Prostate gland (tissue), 2 donors: ENCODE results near the gene LDB2. TPM values are rescaled to one million over a fixed set of nuclear protein-coding genes. Genes with fewer than 3 reads are reported as not detected.

Experiments
- DNase-seq: peaks from one replicate; pipeline ENCODE4 v3.0.0-alpha.2; 2019; ENCODE audit warnings: low spot score
- H3K27ac ChIP-seq, 2 donors: fragments of 200-600 bp; sonication (generic); 2 replicates each; pipeline ENCODE4 v1.5.1; 2017 to 2019
- H3K27me3 ChIP-seq: fragments of 200-600 bp; sonication (generic); replicated peaks from 2 replicates; pipeline ENCODE4 v1.5.1; 2019; ENCODE audit not compliant: insufficient read depth
- H3K36me3 ChIP-seq, 2 donors: fragments of 200-600 bp; sonication (generic); 1 replicate in 1 of 2; 2 replicates in 1 of 2; pipeline versions ENCODE4 v1.5.1 to v1.8.1; 2017 to 2019
- H3K4me1 ChIP-seq: fragments of 200-600 bp; sonication (generic); replicated peaks from 2 replicates; pipeline ENCODE4 v1.5.1; 2019
- H3K4me3 ChIP-seq, 2 donors: fragments of 200-600 bp; sonication (generic); 2 replicates each; pipeline ENCODE4 v1.5.1; 2017 to 2019
- H3K9me3 ChIP-seq: fragments of 200-600 bp; sonication (generic); 2 replicates; pipeline ENCODE4 v1.5.1; 2017
- POLR2A ChIP-seq: fragments of 450-650 bp; IDR thresholded peaks from one replicate; pipeline ENCODE4 v1.6.1; 2016; ENCODE audit warnings: antibody characterized with exemption, mild to moderate bottlenecking
- POLR2AphosphoS5 ChIP-seq: sonication (generic); formaldehyde crosslinking; IDR thresholded peaks from one replicate; pipeline ENCODE4 v1.6.1; 2017; ENCODE audit warnings: antibody characterized with exemption
- WGBS: methylation state at CpG from one replicate; pipeline ENCODE4 v1.1.5; 2018; 5-methylcytosine and 5-hydroxymethylcytosine counted together
- intact Hi-C: fragments of 100-400 bp; cut with DNase I; formaldehyde crosslinking; loops from one replicate; pipeline ENCODE4 v1.14.2; 2022
- total RNA-seq, 2 donors: library from RNA; depleted of rRNA; stranded (reverse); fragments of >200 nt; gene quantifications; one replicate each; pipeline ENCODE4 v1.1.0, GENCODE V29; 2016
- TF ChIP-seq, protein P1 (sequence below), 4 experiments: fragments of 200-600 bp in 2 of 4; fragments of 450-650 bp in 2 of 4; sonication (generic) in 2 of 4; IDR thresholded peaks; 1 replicate in 3 of 4; 2 replicates in 1 of 4; pipeline ENCODE4 v1.5.1; 2016 to 2019; ENCODE audit warnings: antibody characterized with exemption in 4 of 4, mild to moderate bottlenecking in 2 of 4, moderate library complexity in 2 of 4

Gene LDB2
- total RNA-seq, 2 donors from 2014 or later: 6.0 to 37.7 TPM

DNA sequence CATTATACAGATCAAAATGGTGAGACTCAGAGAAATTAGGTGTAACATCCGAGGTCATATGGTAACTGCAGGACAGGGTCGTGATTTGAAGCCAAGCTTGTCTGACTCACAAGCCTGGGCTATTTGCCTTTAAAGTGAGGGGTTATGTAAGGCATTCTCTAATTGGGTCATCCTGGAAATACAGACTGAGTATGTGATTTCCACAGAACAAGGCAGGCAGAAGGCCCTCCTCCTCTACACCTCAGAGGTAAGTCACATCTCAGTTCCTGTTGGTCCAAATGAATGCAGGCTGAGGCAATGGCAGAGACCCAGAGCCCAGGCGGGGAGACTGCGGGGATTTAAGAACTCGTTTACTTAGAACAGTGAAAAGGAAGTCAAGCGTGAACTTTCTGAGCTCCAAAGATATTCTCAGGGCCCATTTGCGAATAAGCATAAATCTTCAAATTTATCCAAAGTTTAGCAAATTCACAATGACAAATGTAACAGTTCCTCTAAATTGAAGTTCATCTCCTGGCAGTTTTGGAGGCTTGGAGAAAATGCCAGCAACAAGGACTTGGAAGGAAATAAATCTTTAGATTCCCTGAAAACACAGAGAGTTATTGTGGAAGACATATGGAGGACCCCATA is 153.3 kb downstream of the LDB2 start:
- no peaks in the 10 kb centered on the region for H3K27me3 ChIP-seq
- DNase-seq: no peak
- intact Hi-C loops: no loop called here
- no peak overlapping the region for H3K4me3 ChIP-seq
- no peaks in the 10 kb centered on the region for H3K9me3 ChIP-seq
- no peak for TF ChIP-seq POLR2AphosphoS5
- TF ChIP-seq, protein P1, sequence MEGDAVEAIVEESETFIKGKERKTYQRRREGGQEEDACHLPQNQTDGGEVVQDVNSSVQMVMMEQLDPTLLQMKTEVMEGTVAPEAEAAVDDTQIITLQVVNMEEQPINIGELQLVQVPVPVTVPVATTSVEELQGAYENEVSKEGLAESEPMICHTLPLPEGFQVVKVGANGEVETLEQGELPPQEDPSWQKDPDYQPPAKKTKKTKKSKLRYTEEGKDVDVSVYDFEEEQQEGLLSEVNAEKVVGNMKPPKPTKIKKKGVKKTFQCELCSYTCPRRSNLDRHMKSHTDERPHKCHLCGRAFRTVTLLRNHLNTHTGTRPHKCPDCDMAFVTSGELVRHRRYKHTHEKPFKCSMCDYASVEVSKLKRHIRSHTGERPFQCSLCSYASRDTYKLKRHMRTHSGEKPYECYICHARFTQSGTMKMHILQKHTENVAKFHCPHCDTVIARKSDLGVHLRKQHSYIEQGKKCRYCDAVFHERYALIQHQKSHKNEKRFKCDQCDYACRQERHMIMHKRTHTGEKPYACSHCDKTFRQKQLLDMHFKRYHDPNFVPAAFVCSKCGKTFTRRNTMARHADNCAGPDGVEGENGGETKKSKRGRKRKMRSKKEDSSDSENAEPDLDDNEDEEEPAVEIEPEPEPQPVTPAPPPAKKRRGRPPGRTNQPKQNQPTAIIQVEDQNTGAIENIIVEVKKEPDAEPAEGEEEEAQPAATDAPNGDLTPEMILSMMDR (IDR thresholded peaks at IDR 0.05): no peak
- no peaks in the 10 kb centered on the region for H3K36me3 ChIP-seq
- H3K4me1 ChIP-seq: no peaks in the 10 kb centered on the region
- H3K27ac ChIP-seq: no peak overlapping the region
- WGBS: 66% methylated on average over 7 of the region's 7 CpGs

DNA sequence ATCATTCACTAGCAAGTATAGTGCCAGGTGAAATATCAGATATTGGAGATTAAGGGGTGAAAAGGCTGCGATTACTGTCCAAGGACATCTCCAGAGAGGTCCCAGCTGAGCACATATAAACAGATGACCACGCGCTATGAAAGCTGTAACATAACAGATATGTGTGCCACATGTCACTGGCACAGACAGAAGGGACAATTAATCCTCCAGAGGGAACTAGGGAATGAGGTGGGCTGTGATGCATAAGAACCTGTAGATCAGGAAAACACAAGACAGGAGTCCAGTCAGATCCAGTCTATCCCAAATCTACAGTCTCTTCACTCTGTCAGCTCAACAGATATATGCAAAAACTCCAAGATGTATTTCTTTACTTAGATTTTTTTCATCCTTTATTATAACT is 157.2 kb downstream of the LDB2 start:
- 85% methylated on average over 3 of the region's 3 CpGs for WGBS
- intact Hi-C loops: no loop called here
- Histone ChIP-seq H3K4me1 (no peaks in the 10 kb centered on the region), H3K36me3 (no peaks in the 10 kb centered on the region), H3K4me3 (no peak overlapping the region), H3K9me3 (no peaks in the 10 kb centered on the region), H3K27me3 (no peaks in the 10 kb centered on the region), H3K27ac (no peak overlapping the region)
- TF ChIP-seq, protein P1 (IDR thresholded peaks at IDR 0.05): no peak
- TF ChIP-seq POLR2AphosphoS5 (no peak), POLR2A (no peak)
- DNase-seq: no peak

DNA sequence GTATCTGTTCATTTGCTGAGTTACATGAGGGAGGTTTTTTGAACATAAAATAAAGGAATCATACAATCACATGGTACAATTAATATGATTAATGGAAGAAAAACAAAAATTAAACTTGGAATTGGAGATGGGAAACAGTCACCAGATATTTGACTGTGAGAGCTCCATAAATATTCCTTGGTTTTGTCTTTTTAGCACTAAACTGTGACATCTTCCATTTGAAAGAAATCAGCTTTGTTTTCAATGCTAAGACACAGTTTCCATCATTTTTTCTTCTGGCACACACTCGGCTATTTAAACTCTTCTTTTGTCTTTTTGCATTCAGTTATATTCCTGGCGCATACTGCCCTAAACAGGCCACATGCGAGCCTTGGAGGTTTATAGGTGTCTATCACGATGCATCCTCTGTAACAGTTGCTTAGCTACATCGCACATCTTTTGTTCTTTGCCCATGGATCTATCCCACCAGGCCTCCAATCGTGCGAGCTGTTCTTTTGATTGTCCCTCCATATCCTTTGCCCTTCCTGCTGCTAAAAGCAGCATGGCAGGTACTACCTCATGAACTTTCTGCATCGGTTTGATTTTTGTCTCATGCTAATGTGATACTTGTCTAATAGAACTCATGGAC is 158.3 kb downstream of the LDB2 start:
- no peaks in the 10 kb centered on the region for H3K36me3 ChIP-seq
- DNase-seq: no peak
- no peak overlapping the region for H3K4me3 ChIP-seq
- TF ChIP-seq, protein P1 (IDR thresholded peaks at IDR 0.05): no peak
- TF ChIP-seq POLR2A: no peak
- no peak for TF ChIP-seq POLR2AphosphoS5
- H3K9me3 ChIP-seq: no peaks in the 10 kb centered on the region
- no peaks in the 10 kb centered on the region for H3K27me3 ChIP-seq
- H3K27ac ChIP-seq: no peak overlapping the region
- intact Hi-C loops: no loop called here
- no peaks in the 10 kb centered on the region for H3K4me1 ChIP-seq
- 81% methylated on average over 8 of the region's 8 CpGs for WGBS

DNA sequence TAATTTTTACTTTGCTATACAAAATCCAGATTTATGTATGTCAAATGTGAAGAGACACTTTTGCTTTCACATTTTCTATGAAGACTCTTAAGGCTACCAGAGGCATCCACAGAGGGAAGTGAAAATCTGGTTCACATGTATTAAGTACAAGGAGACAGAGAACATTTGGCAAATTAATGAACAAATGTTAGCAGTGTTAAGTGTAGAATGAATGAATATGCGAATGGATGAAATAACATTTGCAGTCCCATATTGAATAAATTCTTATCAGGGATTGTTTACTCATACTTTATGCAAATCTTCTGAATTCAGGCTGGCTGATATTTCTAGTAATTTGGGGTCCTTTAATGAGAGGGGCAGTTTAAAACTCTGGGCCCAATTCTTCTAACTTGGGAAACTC is 159.9 kb downstream of the LDB2 start:
- H3K27me3 ChIP-seq: no peaks in the 10 kb centered on the region
- DNase-seq: no peak
- H3K4me1 ChIP-seq: no peaks in the 10 kb centered on the region
- H3K36me3 ChIP-seq: no peaks in the 10 kb centered on the region
- intact Hi-C loops: no loop called here
- TF ChIP-seq, protein P1 (IDR thresholded peaks at IDR 0.05): no peak
- no peak for TF ChIP-seq POLR2A
- TF ChIP-seq POLR2AphosphoS5: no peak
- H3K9me3 ChIP-seq: no peaks in the 10 kb centered on the region
- H3K27ac ChIP-seq: no peak overlapping the region
- no peak overlapping the region for H3K4me3 ChIP-seq
- 92% methylated on average over 1 of the region's 1 CpG for whole genome bisulfite sequencing

DNA sequence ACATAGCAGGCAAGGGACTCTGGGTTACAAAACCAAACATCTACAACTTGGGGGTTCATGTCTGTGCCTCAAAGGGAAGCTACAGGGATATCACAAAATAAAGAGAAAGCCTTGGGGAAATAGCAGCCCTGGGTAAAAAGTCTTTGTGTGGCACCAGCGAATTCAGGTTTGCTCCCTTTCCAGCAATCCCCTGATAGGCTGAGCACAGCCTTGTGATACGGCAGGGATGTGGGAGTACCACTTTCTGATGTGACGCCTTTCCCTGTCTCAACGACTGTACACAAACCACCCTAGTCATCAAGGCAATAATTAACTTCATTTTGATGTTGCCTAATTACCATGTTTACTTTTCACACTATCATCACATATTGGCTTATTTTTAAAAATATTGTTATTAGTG is 164.9 kb downstream of the LDB2 start:
- Histone ChIP-seq H3K27me3 (no peaks in the 10 kb centered on the region), H3K9me3 (no peaks in the 10 kb centered on the region), H3K4me1 (no peaks in the 10 kb centered on the region), H3K27ac (no peak overlapping the region), H3K36me3 (no peaks in the 10 kb centered on the region), H3K4me3 (no peak overlapping the region)
- TF ChIP-seq, protein P1 (IDR thresholded peaks at IDR 0.05): no peak
- no peak for DNase-seq
- WGBS: 89% methylated on average over 4 of the region's 4 CpGs
- intact Hi-C loops: no loop called here
